Thyroid gland (tissue), 4 donors: ENCODE results near the gene AK3. TPM values are rescaled to one million over a fixed set of nuclear protein-coding genes. Genes with fewer than 3 reads are reported as not detected.

Experiments used
- DNase-seq, 2 donors: peaks; one replicate each; pipeline ENCODE4 v3.0.0-alpha.2; 2019
- H3K27ac ChIP-seq, 3 donors: fragments of 200-600 bp; sonication (generic); 1 replicate in 2 of 3; 2 replicates in 1 of 3; pipeline ENCODE4 v1.5.1; 2016 to 2019; ENCODE audit warnings: mild to moderate bottlenecking in 1 of 3, moderate library complexity in 1 of 3
- H3K27me3 ChIP-seq: fragments of 200-600 bp; sonication (generic); one replicate; pipeline ENCODE4 v1.5.1; 2019
- H3K36me3 ChIP-seq, 2 donors: fragments of 200-600 bp; sonication (generic); one replicate each; pipeline ENCODE4 v1.5.1; 2016 to 2019
- H3K4me1 ChIP-seq, 2 donors: fragments of 200-600 bp; sonication (generic); one replicate each; pipeline ENCODE4 v1.5.1; 2017 to 2019
- H3K4me3 ChIP-seq, 3 donors: fragments of 200-600 bp; sonication (generic); replicated peaks in 1 of 3; 1 replicate in 2 of 3; 2 replicates in 1 of 3; pipeline ENCODE4 v1.5.1; 2016; ENCODE audit warnings: mild to moderate bottlenecking in 1 of 3
- H3K9me3 ChIP-seq: fragments of 200-600 bp; sonication (generic); one replicate; pipeline ENCODE4 v1.5.1; 2017
- CTCF ChIP-seq, 6 experiments: fragments of 200-600 bp in 3 of 6; fragments of 450-650 bp in 3 of 6; sonication (generic) in 3 of 6; IDR thresholded peaks; one replicate each; pipeline ENCODE4 v1.5.1; 2016 to 2019; ENCODE audit warnings: antibody characterized with exemption in 6 of 6, mild to moderate bottlenecking in 2 of 6, inconsistent platforms in 1 of 6, moderate library complexity in 1 of 6
- POLR2A ChIP-seq, 2 donors: fragments of 450-650 bp; IDR thresholded peaks; one replicate each; pipeline ENCODE4 v1.6.1; 2017; ENCODE audit warnings: antibody characterized with exemption in 2 of 2, mild to moderate bottlenecking in 2 of 2, moderate library complexity in 1 of 2
- WGBS, 2 donors: methylation state at CpG; one replicate each; pipeline ENCODE4 v1.1.5; 2017; 5-methylcytosine and 5-hydroxymethylcytosine counted together
- intact Hi-C: fragments of 100-400 bp; cut with DNase I; formaldehyde crosslinking; loops from one replicate; pipeline ENCODE4 v1.15.1; 2023
- total RNA-seq, 4 donors: library from RNA; depleted of rRNA; stranded (reverse); fragments of >200 nt; gene quantifications; one replicate each; pipeline ENCODE4 v1.2.3, GENCODE V29; 2016

AK3 gene
- total RNA-seq, 4 donors from 2014 or later, result 90.1 to 101 (median 92.7) TPM

GRCh38 chr9:4727593-4727992 is 13.4 kb downstream of the AK3 start:
- H3K9me3 ChIP-seq, result no peaks in the 10 kb centered on the region
- peaks cover 0 to 4% of the 10 kb centered on the region in 2 donors for H3K36me3 ChIP-seq
- H3K27me3 ChIP-seq, result no peaks in the 10 kb centered on the region
- no peak for TF ChIP-seq CTCF (IDR thresholded peaks at IDR 0.05)
- no peak for TF ChIP-seq POLR2A (IDR thresholded peaks at IDR 0.05)
- no peak for DNase-seq
- WGBS, 2 donors, result 32% methylated on average over 1 of the region's 1 CpG
- intact Hi-C loops, result no loop called here
- H3K4me1 ChIP-seq, result peaks cover 11 to 17% of the 10 kb centered on the region in 2 donors
- no peak overlapping the region for H3K27ac ChIP-seq
- no peak overlapping the region for H3K4me3 ChIP-seq

GRCh38 chr9:4725706-4726442 is 15.1 kb downstream of the AK3 start:
- intact Hi-C loops, result no loop called here
- Histone ChIP-seq H3K9me3 (no peaks in the 10 kb centered on the region), H3K36me3 (peaks cover 0 to 4% of the 10 kb centered on the region in 2 donors), H3K4me1 (peaks cover 11 to 17% of the 10 kb centered on the region in 2 donors), H3K27me3 (no peaks in the 10 kb centered on the region), H3K27ac (no peak overlapping the region), H3K4me3 (no peak overlapping the region)
- DNase-seq, result no peak
- TF ChIP-seq POLR2A (IDR thresholded peaks at IDR 0.05) (no peak), CTCF (IDR thresholded peaks at IDR 0.05) (no peak)
- 89 to 95% methylated on average over 7 of the region's 7 CpGs for WGBS, 2 donors

- WGBS, 2 donors, result 96 to 97% methylated on average over 4 of the region's 4 CpGs
- no peak for TF ChIP-seq POLR2A (IDR thresholded peaks at IDR 0.05)
- no peak for TF ChIP-seq CTCF (IDR thresholded peaks at IDR 0.05)
Measured at GRCh38 chr9:4721736-4722135, 19.3 kb downstream of the AK3 start.

GRCh38 chr9:4718911-4719310 is 22.1 kb downstream of the AK3 start:
- no peak overlapping the region for H3K27ac ChIP-seq
- TF ChIP-seq CTCF (IDR thresholded peaks at IDR 0.05), result no peak
- TF ChIP-seq POLR2A (IDR thresholded peaks at IDR 0.05), result no peak
- peaks cover 25 to 32% of the 10 kb centered on the region in 2 donors for H3K36me3 ChIP-seq
- no peaks in the 10 kb centered on the region for H3K27me3 ChIP-seq
- H3K4me3 ChIP-seq, result no peak overlapping the region
- intact Hi-C loops, result no loop called here
- DNase-seq, result no peak
- no peaks in the 10 kb centered on the region for H3K9me3 ChIP-seq
- WGBS, 2 donors, result 95 to 96% methylated on average over 6 of the region's 6 CpGs
- peaks cover 0 to under 1% of the 10 kb centered on the region in 2 donors for H3K4me1 ChIP-seq

More at GRCh38 chr9:4721736-4722135, 19.3 kb downstream of the AK3 start:
- H3K4me1 ChIP-seq, result peaks cover 0 to 8% of the 10 kb centered on the region in 2 donors
- no peak overlapping the region for H3K4me3 ChIP-seq
- H3K27ac ChIP-seq, result no peak overlapping the region
- no peaks in the 10 kb centered on the region for H3K9me3 ChIP-seq
- DNase-seq, result no peak
- H3K36me3 ChIP-seq, result peaks cover 22 to 28% of the 10 kb centered on the region in 2 donors
- intact Hi-C loops, result no loop called here
- no peaks in the 10 kb centered on the region for H3K27me3 ChIP-seq

GRCh38 chr9:4717815-4718214 is 23.2 kb downstream of the AK3 start:
- no peak for DNase-seq
- WGBS, 2 donors, result 92 to 96% methylated on average over 3 to 4 of the region's 4 CpGs
- H3K4me3 ChIP-seq, result no peak overlapping the region
- intact Hi-C loops, result no loop called here
- H3K27me3 ChIP-seq, result no peaks in the 10 kb centered on the region
- TF ChIP-seq POLR2A (IDR thresholded peaks at IDR 0.05) (no peak), CTCF (IDR thresholded peaks at IDR 0.05) (no peak)
- H3K27ac ChIP-seq, result no peak overlapping the region
- H3K36me3 ChIP-seq, result peaks cover 25 to 32% of the 10 kb centered on the region in 2 donors
- H3K9me3 ChIP-seq, result no peaks in the 10 kb centered on the region
- no peaks in the 10 kb centered on the region for H3K4me1 ChIP-seq
